RWPE1 (cell line): ENCODE results near the gene CCL26.

Source experiments
- CTCF ChIA-PET: fragments of 350-600 bp; sonication (Branson Sonifier 250); formaldehyde crosslinking; extraction: SDS; loops from one replicate; lab custom pipeline; 2021; lab: Yijun Ruan, JAX
- POLR2A ChIA-PET: fragments of 400-600 bp; formaldehyde crosslinking; extraction: SDS; loops from one replicate; lab custom pipeline; 2020; ENCODE audit warnings: antibody characterized with exemption; ENCODE audit not compliant: low non-redundant PET; lab: Yijun Ruan, JAX
- DNase-seq: peaks from one replicate; pipeline ENCODE4 v3.0.0; 2012; ENCODE audit warnings: low spot score
- H3K27ac ChIP-seq: fragments of 450-650 bp; 2 replicates; pipeline ENCODE4 v1.5.1; 2017
- TF ChIP-seq, protein P1 (sequence below): fragments of 450-650 bp; conservative IDR thresholded peaks from 2 replicates; pipeline ENCODE4 v1.5.1; 2017; ENCODE audit warnings: low read depth, mild to moderate bottlenecking

Gene CCL26

DNA sequence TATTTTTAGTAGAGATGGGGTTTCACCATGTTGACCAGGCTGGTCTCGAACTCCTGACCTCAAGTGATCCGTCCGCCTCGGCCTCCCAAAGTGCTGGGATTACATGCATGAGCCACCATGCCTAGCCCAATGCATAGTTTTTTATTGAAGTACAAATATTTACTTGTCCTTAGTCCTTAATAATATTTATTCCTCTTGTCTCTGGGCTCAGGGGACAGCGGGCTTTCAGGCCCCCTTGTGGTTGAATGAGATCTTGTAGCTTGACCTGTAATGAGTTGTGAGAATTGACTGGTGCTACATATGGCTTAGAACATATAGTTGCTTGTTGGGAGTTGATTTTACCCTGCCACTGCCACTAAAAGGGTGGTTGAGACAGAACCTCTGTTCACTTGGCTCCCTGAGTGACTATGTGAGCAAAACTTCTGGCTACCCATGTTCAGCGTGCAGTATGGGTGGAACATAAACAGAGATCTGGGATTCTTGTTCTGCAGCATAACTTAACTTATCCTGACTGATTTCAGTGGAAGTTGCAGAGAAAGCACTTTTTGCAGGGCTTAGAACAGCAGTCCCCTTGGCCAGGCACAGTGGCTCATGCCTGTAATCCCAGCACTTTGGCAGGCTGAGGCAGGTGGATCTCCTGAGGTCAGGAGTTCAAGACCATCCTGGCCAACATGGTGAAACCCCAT, 14.9 kb downstream of the CCL26 start:
- ChIA-PET POLR2A (no interaction called here), CTCF (interaction anchor here (0.6 kb wide), 1 partner anchor 564 kb away, joined by 4 read pairs; no protein-coding TSS in a partner anchor)
- TF ChIP-seq, protein P1, sequence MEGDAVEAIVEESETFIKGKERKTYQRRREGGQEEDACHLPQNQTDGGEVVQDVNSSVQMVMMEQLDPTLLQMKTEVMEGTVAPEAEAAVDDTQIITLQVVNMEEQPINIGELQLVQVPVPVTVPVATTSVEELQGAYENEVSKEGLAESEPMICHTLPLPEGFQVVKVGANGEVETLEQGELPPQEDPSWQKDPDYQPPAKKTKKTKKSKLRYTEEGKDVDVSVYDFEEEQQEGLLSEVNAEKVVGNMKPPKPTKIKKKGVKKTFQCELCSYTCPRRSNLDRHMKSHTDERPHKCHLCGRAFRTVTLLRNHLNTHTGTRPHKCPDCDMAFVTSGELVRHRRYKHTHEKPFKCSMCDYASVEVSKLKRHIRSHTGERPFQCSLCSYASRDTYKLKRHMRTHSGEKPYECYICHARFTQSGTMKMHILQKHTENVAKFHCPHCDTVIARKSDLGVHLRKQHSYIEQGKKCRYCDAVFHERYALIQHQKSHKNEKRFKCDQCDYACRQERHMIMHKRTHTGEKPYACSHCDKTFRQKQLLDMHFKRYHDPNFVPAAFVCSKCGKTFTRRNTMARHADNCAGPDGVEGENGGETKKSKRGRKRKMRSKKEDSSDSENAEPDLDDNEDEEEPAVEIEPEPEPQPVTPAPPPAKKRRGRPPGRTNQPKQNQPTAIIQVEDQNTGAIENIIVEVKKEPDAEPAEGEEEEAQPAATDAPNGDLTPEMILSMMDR, result peak; percentile 30
- DNase-seq, result peak; percentile 47
- no peak overlapping the region for H3K27ac ChIP-seq

DNA sequence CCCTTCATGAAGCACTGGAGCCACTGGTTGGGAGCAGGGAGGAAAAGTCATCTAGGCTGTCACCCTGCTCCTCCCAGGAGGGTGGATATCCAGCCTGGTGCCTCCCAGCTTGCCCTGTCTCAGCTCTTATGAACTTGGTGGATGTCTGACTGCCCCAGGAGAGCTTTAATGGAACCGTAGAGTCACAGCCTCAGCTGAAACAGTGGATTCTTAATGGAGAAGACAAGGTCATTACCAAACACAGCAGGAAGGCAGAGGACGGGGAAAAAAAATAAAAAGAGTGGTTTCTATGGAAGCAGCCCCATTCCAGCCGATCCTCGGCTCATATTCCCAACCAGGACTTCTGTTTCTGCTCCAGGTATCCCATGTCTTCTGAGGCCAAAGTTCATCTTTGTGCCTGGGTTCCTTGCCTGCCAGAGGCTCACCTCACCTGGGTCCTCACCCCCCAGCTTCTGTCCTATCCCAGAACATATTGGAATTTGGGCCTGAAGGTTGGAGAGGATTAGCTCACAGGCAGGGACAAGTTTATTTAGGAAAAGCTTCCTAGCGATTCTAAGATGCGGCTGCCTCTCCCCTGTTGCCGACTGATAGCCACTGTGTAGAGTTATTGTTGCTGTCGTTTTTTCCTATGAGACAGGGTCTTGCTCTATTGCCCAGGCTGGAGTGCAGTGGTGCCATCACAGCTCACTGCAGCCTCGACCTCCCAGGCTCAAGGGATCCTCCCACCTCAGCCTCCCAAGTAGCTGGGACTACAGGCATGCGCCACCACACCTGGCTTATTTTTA, 15.6 kb downstream of the CCL26 start:
- H3K27ac ChIP-seq, result no peak overlapping the region
- DNase-seq, result no peak
- POLR2A ChIA-PET, result no interaction called here
- CTCF ChIA-PET, result interaction anchor here (0.6 to 0.7 kb wide), 2 partner anchors 187 to 564 kb away, joined by 4 read pairs; no protein-coding TSS in a partner anchor
- TF ChIP-seq, protein P1, result no peak

DNA sequence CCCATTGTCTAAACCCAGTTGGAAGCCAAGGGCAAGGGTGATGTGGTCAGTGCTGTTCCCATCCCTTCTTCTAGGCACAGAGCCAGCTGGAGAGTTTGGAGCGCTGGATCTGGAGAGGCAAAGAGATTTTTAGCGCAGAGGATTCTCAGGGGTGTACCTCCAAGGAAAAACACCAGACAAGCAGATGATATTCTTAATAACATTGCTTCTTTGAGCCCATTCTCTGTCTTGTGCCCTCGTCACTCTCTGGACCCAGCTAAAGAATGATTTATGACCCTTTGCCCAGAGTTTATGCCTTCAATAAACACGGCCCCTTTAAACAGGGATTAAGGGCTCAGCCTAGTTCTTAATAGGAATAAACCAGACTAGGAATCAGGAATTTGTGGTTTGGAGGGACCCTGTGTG, 28.6 kb downstream of the CCL26 start:
- POLR2A ChIA-PET, result no interaction called here
- CTCF ChIA-PET, result interaction anchor here (0.6 to 0.7 kb wide), 2 partner anchors 8 to 93 kb away, joined by 4 read pairs; no protein-coding TSS in a partner anchor
- TF ChIP-seq, protein P1, result no peak
- H3K27ac ChIP-seq, result no peak overlapping the region
- DNase-seq, result no peak

DNA sequence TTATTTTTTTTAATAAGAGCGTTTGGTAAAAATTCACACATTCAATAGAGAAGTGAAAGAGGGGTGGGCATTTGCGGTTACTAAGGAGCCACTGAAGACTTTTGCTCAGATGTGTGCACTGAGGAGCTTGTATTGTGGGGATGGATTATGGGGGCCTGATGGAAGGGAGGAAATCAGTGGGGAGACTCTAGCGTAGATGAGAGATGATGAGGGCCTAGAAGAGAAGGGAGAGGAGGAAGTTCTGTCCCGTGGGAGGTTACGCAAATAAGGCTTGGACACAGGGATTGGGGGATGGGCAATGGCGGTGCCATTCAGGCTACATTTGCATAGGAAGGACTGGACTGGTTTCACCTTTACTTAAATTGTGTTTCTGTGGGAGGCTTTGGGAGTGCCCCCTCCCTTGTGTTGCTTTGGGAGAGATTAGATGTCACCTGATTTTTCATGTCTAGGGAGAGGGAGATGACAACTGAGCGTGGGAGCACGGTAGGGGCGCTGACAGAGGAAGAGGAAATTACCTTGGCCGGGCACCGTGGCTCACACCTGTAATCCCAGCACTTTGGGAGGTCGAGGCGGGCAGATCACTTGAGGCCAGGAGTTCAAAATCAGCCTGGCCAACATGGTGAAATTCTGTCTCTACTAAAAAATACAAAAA, 31.0 kb downstream of the CCL26 start:
- ChIA-PET POLR2A (no interaction called here), CTCF (no interaction called here)
- TF ChIP-seq, protein P1, result no peak
- peak overlapping the region; percentile 45 for H3K27ac ChIP-seq
- DNase-seq, result no peak

DNA sequence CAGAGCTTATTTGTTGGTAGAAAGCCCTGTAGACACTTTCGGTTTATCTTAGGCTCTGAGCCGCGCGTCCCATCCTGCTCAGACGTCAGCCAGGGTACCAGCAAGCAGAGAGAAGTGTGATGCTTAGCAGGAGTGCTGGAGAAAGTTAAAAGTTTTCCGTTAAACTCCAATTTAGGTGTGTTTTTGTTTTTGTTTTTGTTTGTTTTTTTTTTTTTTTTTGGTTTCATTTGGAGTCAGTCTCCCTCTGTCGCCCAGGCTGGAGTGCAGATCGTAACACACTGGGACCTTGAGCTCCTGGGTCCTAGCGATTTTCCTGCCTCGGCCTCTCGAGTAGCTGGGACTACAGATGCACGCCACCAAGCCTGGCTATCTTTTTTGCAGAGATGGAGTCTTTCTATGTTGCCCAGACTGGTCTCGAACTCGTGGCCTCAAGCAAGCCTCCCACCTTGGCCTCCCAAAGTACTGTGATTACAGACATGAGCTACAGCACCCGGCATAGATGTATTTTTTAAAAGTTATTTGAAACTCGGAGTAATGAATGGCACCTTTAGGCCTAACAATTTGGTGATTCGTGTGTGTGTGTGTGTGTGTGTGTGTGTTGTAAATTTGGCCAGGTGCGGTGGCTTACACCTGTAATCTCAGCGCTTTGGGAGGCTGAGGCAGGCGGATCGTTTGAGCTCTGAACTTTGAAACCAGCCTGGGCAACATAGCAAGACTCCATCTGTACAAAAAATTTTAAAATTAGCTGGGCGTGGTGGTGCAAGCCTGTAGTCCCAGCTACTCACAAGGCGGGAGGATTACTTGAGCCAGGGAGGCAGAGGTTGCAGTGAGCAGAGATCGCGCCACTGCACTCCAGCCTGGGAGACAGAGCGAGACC, 32.0 kb downstream of the CCL26 start:
- ChIA-PET CTCF (interaction anchor here (0.7 kb wide), 2 partner anchors 18 to 99 kb away, joined by 3 to 7 read pairs; no protein-coding TSS in a partner anchor), POLR2A (no interaction called here)
- no peak for DNase-seq
- TF ChIP-seq, protein P1, result no peak
- peak overlapping the region; percentile 81 for H3K27ac ChIP-seq
